ENCODE data around the gene RNF20.
"Not testable (repeated sequence)": the region's sequence is repeated elsewhere in the genome, so short reads cannot be mapped to it uniquely, and the experiment has no call there.

Gene RNF20

GRCh38 chr9:101528015-101528414, 5.6 kb upstream of the RNF20 start:
- no peak for TF ChIP-seq Cebpa-rat (IDR thresholded peaks at IDR 0.05)
- no peaks in the 10 kb centered on the region for H3K27me3 ChIP-seq
- no peaks in the 10 kb centered on the region for H3K36me3 ChIP-seq
- no peak overlapping the region for H3K4me3 ChIP-seq
- no peak overlapping the region for H3K9ac ChIP-seq
- H3K4me2 ChIP-seq, result no peak overlapping the region
- H4K20me1 ChIP-seq, result no peaks in the 10 kb centered on the region
- H3K9me3 ChIP-seq, result no peaks in the 10 kb centered on the region
- no peak overlapping the region for H3K27ac ChIP-seq
- H3K4me1 ChIP-seq, result peaks cover 6% of the 10 kb centered on the region

GRCh38 chr9:101530076-101530711, 3.5 kb upstream of the RNF20 start:
- Histone ChIP-seq H3K4me2 (no peak overlapping the region), H4K20me1 (peaks cover 13% of the 10 kb centered on the region), H3K4me1 (peaks cover 18% of the 10 kb centered on the region), H3K27me3 (no peaks in the 10 kb centered on the region), H3K4me3 (no peak overlapping the region), H3K36me3 (peaks cover 2% of the 10 kb centered on the region; the same call in 1 of the 2 replicates), H3K27ac (no peak overlapping the region), H3K9me3 (no peaks in the 10 kb centered on the region), H3K9ac (no peak overlapping the region)
- no peak for TF ChIP-seq Cebpa-rat (IDR thresholded peaks at IDR 0.05)

GRCh38 chr9:101536351-101536750, 2.7 kb downstream of the RNF20 start:
- no peak overlapping the region for H3K4me2 ChIP-seq
- peaks cover 72% of the 10 kb centered on the region for H4K20me1 ChIP-seq
- no peak for TF ChIP-seq Cebpa-rat (IDR thresholded peaks at IDR 0.05)
- no peaks in the 10 kb centered on the region for H3K27me3 ChIP-seq
- H3K9me3 ChIP-seq, result no peaks in the 10 kb centered on the region
- H3K36me3 ChIP-seq, result peaks cover 61% of the 10 kb centered on the region
- no peak overlapping the region for H3K9ac ChIP-seq
- no peak overlapping the region for H3K27ac ChIP-seq
- H3K4me1 ChIP-seq, result peaks cover 23% of the 10 kb centered on the region
- H3K4me3 ChIP-seq, result no peak overlapping the region

GRCh38 chr9:101536938-101537337, 3.3 kb downstream of the RNF20 start:
- TF ChIP-seq Cebpa-rat (IDR thresholded peaks at IDR 0.05), result no peak
- no peak overlapping the region for H3K4me2 ChIP-seq
- no peaks in the 10 kb centered on the region for H3K27me3 ChIP-seq
- peaks cover 63% of the 10 kb centered on the region for H3K36me3 ChIP-seq
- no peaks in the 10 kb centered on the region for H3K9me3 ChIP-seq
- H3K27ac ChIP-seq, result no peak overlapping the region
- H3K4me3 ChIP-seq, result no peak overlapping the region
- H3K9ac ChIP-seq, result no peak overlapping the region
- H4K20me1 ChIP-seq, result peaks cover 72% of the 10 kb centered on the region
- H3K4me1 ChIP-seq, result peaks cover 23% of the 10 kb centered on the region

DNA sequence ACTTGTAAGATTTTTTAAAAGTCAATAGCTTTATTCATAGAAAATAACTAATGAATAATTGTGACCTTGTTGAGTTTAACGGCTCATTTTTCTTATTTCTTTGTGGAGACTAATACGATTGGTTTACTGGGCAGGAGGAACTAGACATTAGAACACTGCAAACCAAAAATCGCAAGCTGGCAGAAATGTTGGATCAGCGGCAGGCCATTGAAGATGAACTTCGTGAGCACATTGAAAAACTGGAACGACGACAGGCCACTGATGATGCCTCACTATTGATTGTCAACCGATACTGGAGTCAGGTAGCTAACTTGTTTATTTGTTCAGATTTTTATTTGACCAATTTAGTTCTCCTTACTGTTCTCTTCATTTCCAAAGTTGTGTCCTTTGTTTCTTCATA, 6.4 kb downstream of the RNF20 start:
- peaks cover 68% of the 10 kb centered on the region for H4K20me1 ChIP-seq
- H3K4me3 ChIP-seq, result no peak overlapping the region
- peaks cover 89% of the 10 kb centered on the region for H3K36me3 ChIP-seq

GRCh38 chr9:101543098-101543735, 9.6 kb downstream of the RNF20 start:
- Histone ChIP-seq H3K27me3 (no peaks in the 10 kb centered on the region), H3K9ac (no peak overlapping the region), H3K4me1 (no peaks in the 10 kb centered on the region), H3K36me3 (peaks cover 92% of the 10 kb centered on the region), H3K9me3 (no peaks in the 10 kb centered on the region), H3K4me3 (no peak overlapping the region), H3K27ac (no peak overlapping the region), H4K20me1 (peaks cover 38% of the 10 kb centered on the region), H3K4me2 (no peak overlapping the region)
- TF ChIP-seq Cebpa-rat (IDR thresholded peaks at IDR 0.05), result no peak

More for the DNA sequence above, 6.4 kb downstream of the RNF20 start:
- Histone ChIP-seq H3K27me3 (no peaks in the 10 kb centered on the region), H3K4me2 (no peak overlapping the region), H3K4me1 (peaks cover 6% of the 10 kb centered on the region), H3K9ac (no peak overlapping the region), H3K27ac (no peak overlapping the region), H3K9me3 (no peaks in the 10 kb centered on the region)
- no peak for TF ChIP-seq Cebpa-rat (IDR thresholded peaks at IDR 0.05)

DNA sequence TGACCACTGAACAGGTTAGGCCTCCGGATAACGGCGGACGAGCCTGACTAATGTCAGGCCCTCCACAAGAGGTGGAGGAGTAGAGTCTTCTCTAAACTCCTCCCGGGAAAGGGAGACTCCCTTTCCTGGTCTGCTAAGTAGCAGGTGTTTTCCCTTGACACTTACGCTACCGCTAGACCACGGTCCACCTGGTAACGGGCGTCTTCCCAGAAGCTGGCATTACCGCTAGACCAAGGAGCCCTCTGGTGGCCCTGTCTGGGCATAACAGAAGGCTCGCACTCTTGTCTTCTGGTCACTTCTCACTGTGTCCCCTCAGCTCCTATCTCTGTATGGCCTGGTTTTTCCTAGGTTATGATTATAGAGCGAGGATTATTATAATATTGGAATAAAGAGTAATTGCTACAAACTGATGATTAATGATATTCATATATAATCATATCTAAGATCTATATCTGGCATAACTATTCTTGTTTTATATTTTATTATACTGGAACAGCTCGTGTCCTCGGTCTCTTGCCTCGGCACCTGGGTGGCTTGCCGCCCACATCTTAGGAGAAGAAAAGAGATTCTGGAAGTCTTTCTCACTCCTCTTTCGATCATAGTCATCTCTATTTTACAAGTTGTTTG, 15.9 kb downstream of the RNF20 start:
- H3K36me3 ChIP-seq, result peaks cover 95% of the 10 kb centered on the region
- not testable (repeated sequence) for H3K4me3 ChIP-seq, H3K4me2 ChIP-seq, H3K4me1 ChIP-seq, H3K27me3 ChIP-seq, H3K27ac ChIP-seq, H3K9me3 ChIP-seq, H3K9ac ChIP-seq, H4K20me1 ChIP-seq

GRCh38 chr9:101561740-101562139, 28.1 kb downstream of the RNF20 start:
- H3K36me3 ChIP-seq, result peaks cover 99% of the 10 kb centered on the region

DNA sequence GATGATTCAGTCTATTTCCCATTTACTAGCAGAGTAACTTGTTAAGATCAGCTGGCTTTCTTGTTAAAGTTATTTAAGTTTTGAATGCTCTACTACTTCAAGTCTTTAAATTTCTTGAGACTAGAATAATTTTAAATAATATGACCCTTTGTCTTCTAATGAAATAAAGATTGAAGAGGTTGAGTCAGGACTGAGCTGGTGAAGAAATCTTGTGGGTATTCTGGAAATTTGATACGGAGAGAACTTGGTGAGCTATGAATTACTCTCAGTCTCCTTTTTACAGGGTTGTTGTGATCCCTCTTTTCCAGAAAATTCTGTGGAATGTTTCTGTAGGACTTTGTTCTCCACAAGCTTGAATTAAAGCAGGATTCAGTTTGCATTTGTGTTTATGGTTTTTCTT, 29.3 kb downstream of the RNF20 start:
- H3K9me3 ChIP-seq, result peaks cover 20% of the 10 kb centered on the region
- H4K20me1 ChIP-seq, result no peaks in the 10 kb centered on the region
- H3K27me3 ChIP-seq, result no peaks in the 10 kb centered on the region
- no peaks in the 10 kb centered on the region for H3K4me1 ChIP-seq
- TF ChIP-seq Cebpa-rat (IDR thresholded peaks at IDR 0.05), result no peak
- H3K36me3 ChIP-seq, result peaks cover 99% of the 10 kb centered on the region
- H3K4me3 ChIP-seq, result no peak overlapping the region
- H3K4me2 ChIP-seq, result no peak overlapping the region
- no peak overlapping the region for H3K27ac ChIP-seq
- no peak overlapping the region for H3K9ac ChIP-seq

More at GRCh38 chr9:101561740-101562139, 28.1 kb downstream of the RNF20 start:
- Histone ChIP-seq H3K27ac (no peak overlapping the region), H3K9me3 (peaks cover 27% of the 10 kb centered on the region), H3K27me3 (no peaks in the 10 kb centered on the region), H3K4me2 (no peak overlapping the region), H4K20me1 (no peaks in the 10 kb centered on the region), H3K9ac (no peak overlapping the region), H3K4me1 (no peaks in the 10 kb centered on the region), H3K4me3 (no peak overlapping the region)
- TF ChIP-seq Cebpa-rat (IDR thresholded peaks at IDR 0.05), result no peak

- H3K9me3 ChIP-seq, result peaks cover 7% of the 10 kb centered on the region; the same call in 1 of the 2 replicates
- no peak overlapping the region for H3K4me2 ChIP-seq
- no peaks in the 10 kb centered on the region for H3K4me1 ChIP-seq
- no peak overlapping the region for H3K27ac ChIP-seq
- TF ChIP-seq Cebpa-rat (IDR thresholded peaks at IDR 0.05), result no peak
- no peaks in the 10 kb centered on the region for H4K20me1 ChIP-seq
- peaks cover 99% of the 10 kb centered on the region for H3K36me3 ChIP-seq
- no peaks in the 10 kb centered on the region for H3K27me3 ChIP-seq
- H3K9ac ChIP-seq, result no peak overlapping the region
- H3K4me3 ChIP-seq, result no peak overlapping the region
These were observed 30.6 kb downstream of the RNF20 start for GRCh38 chr9:101564252-101564651.
